Measurements from ENCODE around the gene OR6C65.
"Not testable (repeated sequence)": the region's sequence is repeated elsewhere in the genome, so short reads cannot be mapped to it uniquely, and the experiment has no call there.

OR6C65 gene

GRCh38 chr12:55392032-55392795 is 8.1 kb upstream of the OR6C65 start:
- H3K36me3 ChIP-seq = no peaks in the 10 kb centered on the region
- no peak for TF ChIP-seq CTCF (IDR thresholded peaks at IDR 0.05; ENCODE audit: low read depth, low read length)
- no peak overlapping the region for H3K4me3 ChIP-seq (ENCODE audit: low read depth, low read length)
- peaks cover 26% of the 10 kb centered on the region for H3K27me3 ChIP-seq (ENCODE audit: insufficient read depth, low read depth, severe bottlenecking)
- no peak for DNase-seq
- no peaks in the 10 kb centered on the region for H3K9me3 ChIP-seq (ENCODE audit: severe bottlenecking)
- H3K27ac ChIP-seq = no peak overlapping the region

- Histone ChIP-seq H3K27me3 (ENCODE audit: insufficient read depth, low read depth, severe bottlenecking) (peaks cover 36% of the 10 kb centered on the region), H3K9me3 (ENCODE audit: severe bottlenecking) (no peaks in the 10 kb centered on the region), H3K27ac (no peak overlapping the region), H3K4me3 (ENCODE audit: low read depth, low read length) (no peak overlapping the region), H3K36me3 (no peaks in the 10 kb centered on the region)
- no peak for DNase-seq
- TF ChIP-seq CTCF (IDR thresholded peaks at IDR 0.05; ENCODE audit: low read depth, low read length) = no peak
These were observed 4.0 kb upstream of the OR6C65 start for GRCh38 chr12:55396326-55396725.

- Histone ChIP-seq H3K36me3 (no peaks in the 10 kb centered on the region), H3K4me3 (ENCODE audit: low read depth, low read length) (no peak overlapping the region), H3K27ac (no peak overlapping the region), H3K27me3 (ENCODE audit: insufficient read depth, low read depth, severe bottlenecking) (peaks cover 8% of the 10 kb centered on the region), H3K9me3 (ENCODE audit: severe bottlenecking) (no peaks in the 10 kb centered on the region)
- no peak for DNase-seq
- no peak for TF ChIP-seq CTCF (IDR thresholded peaks at IDR 0.05; ENCODE audit: low read depth, low read length)
These were observed 7.5 kb downstream of the OR6C65 start for GRCh38 chr12:55407866-55408265.

GRCh38 chr12:55409133-55409532 is 8.8 kb downstream of the OR6C65 start:
- not testable (repeated sequence) for H3K4me3 ChIP-seq (ENCODE audit: low read depth, low read length); H3K36me3 ChIP-seq; H3K27ac ChIP-seq; H3K9me3 ChIP-seq (ENCODE audit: severe bottlenecking); DNase-seq
- peaks cover 11% of the 10 kb centered on the region for H3K27me3 ChIP-seq (ENCODE audit: insufficient read depth, low read depth, severe bottlenecking)

- not testable (repeated sequence) for H3K36me3 ChIP-seq; H3K27ac ChIP-seq; DNase-seq; H3K4me3 ChIP-seq (ENCODE audit: low read depth, low read length); H3K9me3 ChIP-seq (ENCODE audit: severe bottlenecking)
- H3K27me3 ChIP-seq (ENCODE audit: insufficient read depth, low read depth, severe bottlenecking) = peaks cover 34% of the 10 kb centered on the region
These were observed 11.8 kb downstream of the OR6C65 start for GRCh38 chr12:55412138-55412537.

- H3K4me3 ChIP-seq (ENCODE audit: low read depth, low read length); H3K36me3 ChIP-seq; H3K9me3 ChIP-seq (ENCODE audit: severe bottlenecking); H3K27ac ChIP-seq; DNase-seq: not testable (repeated sequence)
- peaks cover 34% of the 10 kb centered on the region for H3K27me3 ChIP-seq (ENCODE audit: insufficient read depth, low read depth, severe bottlenecking)
These were observed 13.4 kb downstream of the OR6C65 start for GRCh38 chr12:55413498-55414388.

- H3K9me3 ChIP-seq (ENCODE audit: severe bottlenecking); H3K27ac ChIP-seq; DNase-seq; H3K36me3 ChIP-seq; H3K4me3 ChIP-seq (ENCODE audit: low read depth, low read length): not testable (repeated sequence)
- peaks cover 34% of the 10 kb centered on the region for H3K27me3 ChIP-seq (ENCODE audit: insufficient read depth, low read depth, severe bottlenecking)
These were observed 14.1 kb downstream of the OR6C65 start for GRCh38 chr12:55414396-55414823.

- peaks cover 34% of the 10 kb centered on the region for H3K27me3 ChIP-seq (ENCODE audit: insufficient read depth, low read depth, severe bottlenecking)
- H3K4me3 ChIP-seq (ENCODE audit: low read depth, low read length); H3K36me3 ChIP-seq; DNase-seq; H3K9me3 ChIP-seq (ENCODE audit: severe bottlenecking); H3K27ac ChIP-seq: not testable (repeated sequence)
These were observed 14.6 kb downstream of the OR6C65 start for GRCh38 chr12:55414889-55415288.
